ENCODE measurements around the gene NR2E1.

DNA sequence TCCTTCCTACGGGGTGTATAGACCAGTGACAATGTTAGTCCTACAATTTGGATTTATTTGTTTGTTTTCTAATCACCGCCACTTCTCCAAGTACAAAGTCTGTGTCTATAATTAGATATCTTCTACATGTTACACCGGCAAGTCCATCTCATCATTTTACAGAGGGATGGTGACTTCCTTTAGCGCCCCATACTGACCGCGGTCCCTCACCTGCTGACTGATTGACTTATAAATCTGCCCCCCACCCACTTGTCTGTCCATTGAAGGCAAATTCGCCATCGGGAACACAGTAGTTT lies 8.9 kb upstream of the NR2E1 start:
- TF ChIP-seq, protein P1, sequence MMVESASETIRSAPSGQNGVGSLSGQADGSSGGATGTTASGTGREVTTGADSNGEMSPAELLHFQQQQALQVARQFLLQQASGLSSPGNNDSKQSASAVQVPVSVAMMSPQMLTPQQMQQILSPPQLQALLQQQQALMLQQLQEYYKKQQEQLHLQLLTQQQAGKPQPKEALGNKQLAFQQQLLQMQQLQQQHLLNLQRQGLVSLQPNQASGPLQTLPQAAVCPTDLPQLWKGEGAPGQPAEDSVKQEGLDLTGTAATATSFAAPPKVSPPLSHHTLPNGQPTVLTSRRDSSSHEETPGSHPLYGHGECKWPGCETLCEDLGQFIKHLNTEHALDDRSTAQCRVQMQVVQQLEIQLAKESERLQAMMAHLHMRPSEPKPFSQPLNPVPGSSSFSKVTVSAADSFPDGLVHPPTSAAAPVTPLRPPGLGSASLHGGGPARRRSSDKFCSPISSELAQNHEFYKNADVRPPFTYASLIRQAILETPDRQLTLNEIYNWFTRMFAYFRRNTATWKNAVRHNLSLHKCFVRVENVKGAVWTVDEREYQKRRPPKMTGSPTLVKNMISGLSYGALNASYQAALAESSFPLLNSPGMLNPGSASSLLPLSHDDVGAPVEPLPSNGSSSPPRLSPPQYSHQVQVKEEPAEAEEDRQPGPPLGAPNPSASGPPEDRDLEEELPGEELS (CRISPR knock-in tag; IDR thresholded peaks at IDR 0.05) = no peak
- TF ChIP-seq PREB (CRISPR knock-in tag; IDR thresholded peaks at IDR 0.05; ENCODE audit: borderline replicate concordance) (no peak), SMAD3 (CRISPR knock-in tag; IDR thresholded peaks at IDR 0.05; ENCODE audit: borderline replicate concordance) (no peak)
- TF ChIP-seq, protein P2, sequence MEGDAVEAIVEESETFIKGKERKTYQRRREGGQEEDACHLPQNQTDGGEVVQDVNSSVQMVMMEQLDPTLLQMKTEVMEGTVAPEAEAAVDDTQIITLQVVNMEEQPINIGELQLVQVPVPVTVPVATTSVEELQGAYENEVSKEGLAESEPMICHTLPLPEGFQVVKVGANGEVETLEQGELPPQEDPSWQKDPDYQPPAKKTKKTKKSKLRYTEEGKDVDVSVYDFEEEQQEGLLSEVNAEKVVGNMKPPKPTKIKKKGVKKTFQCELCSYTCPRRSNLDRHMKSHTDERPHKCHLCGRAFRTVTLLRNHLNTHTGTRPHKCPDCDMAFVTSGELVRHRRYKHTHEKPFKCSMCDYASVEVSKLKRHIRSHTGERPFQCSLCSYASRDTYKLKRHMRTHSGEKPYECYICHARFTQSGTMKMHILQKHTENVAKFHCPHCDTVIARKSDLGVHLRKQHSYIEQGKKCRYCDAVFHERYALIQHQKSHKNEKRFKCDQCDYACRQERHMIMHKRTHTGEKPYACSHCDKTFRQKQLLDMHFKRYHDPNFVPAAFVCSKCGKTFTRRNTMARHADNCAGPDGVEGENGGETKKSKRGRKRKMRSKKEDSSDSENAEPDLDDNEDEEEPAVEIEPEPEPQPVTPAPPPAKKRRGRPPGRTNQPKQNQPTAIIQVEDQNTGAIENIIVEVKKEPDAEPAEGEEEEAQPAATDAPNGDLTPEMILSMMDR (IDR thresholded peaks at IDR 0.05) = no peak

All from WTC11 (cell line).